Tibial artery (tissue), 4 donors: Measurements from ENCODE around the gene ZNF521.

Experiments used
- DNase-seq, 2 donors: peaks; one replicate each; pipeline ENCODE4 v3.0.0-alpha.2; 2019
- H3K27ac ChIP-seq, 2 donors: fragments of 200-600 bp; sonication (generic) in 1 of 2; 1 replicate in 1 of 2; 2 replicates in 1 of 2; pipeline ENCODE4 v1.5.1; 2018 to 2019; ENCODE audit warnings: mild to moderate bottlenecking in 1 of 2
- H3K27me3 ChIP-seq, 2 donors: fragments of 200-600 bp; sonication (generic) in 1 of 2; one replicate each; pipeline versions ENCODE4 v1.5.1 to v1.6.0; 2016 to 2019
- H3K36me3 ChIP-seq, 3 donors: fragments of 200-600 bp; sonication (generic) in 2 of 3; one replicate each; pipeline ENCODE4 v1.5.1; 2016 to 2019; ENCODE audit warnings: mild to moderate bottlenecking in 2 of 3
- H3K4me1 ChIP-seq, 4 donors: fragments of 200-600 bp; sonication (generic) in 2 of 4; 1 replicate in 3 of 4; 2 replicates in 1 of 4; pipeline ENCODE4 v1.5.1; 2016 to 2019
- H3K4me3 ChIP-seq, 2 donors: fragments of 200-600 bp; sonication (generic) in 1 of 2; 1 replicate in 1 of 2; 2 replicates in 1 of 2; pipeline ENCODE4 v1.5.1; 2018 to 2019; ENCODE audit warnings: mild to moderate bottlenecking in 2 of 2
- H3K9me3 ChIP-seq, 3 donors: fragments of 200-600 bp; sonication (generic) in 1 of 3; one replicate each; pipeline ENCODE4 v1.5.1; 2016 to 2019
- intact Hi-C: fragments of 100-400 bp; cut with DNase I; formaldehyde crosslinking; loops from one replicate; pipeline ENCODE4 v1.15.0; 2023; ENCODE audit warnings: low total_unique reads
- TF ChIP-seq, protein P1 (sequence below), 2 experiments: fragments of 200-600 bp in 1 of 2; fragments of 450-650 bp in 1 of 2; IDR thresholded peaks; one replicate each; pipeline ENCODE4 v1.5.1; 2017 to 2019; ENCODE audit warnings: antibody characterized with exemption in 2 of 2, mild to moderate bottlenecking in 1 of 2, moderate library complexity in 1 of 2

The ZNF521 gene

DNA sequence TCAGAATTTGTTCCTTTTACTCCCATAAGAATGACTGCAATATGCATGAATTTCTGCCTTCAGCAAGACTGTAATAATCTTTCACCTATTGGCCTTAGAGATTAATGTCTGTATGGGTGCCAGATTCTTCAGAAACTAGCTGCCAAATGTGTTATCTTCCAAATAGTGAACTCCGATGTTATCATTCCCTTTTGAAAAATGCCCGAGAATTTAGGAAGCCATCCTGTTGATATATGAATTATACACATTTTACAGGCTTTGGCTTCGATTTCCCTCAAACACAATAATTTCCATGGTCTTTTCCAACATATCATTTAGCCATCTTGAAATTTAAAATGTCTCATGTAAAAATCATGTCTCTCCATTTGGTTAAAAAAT, 101.5 kb downstream of the ZNF521 start:
- no peaks in the 10 kb centered on the region for H3K9me3 ChIP-seq
- no peak overlapping the region for H3K27ac ChIP-seq
- H3K4me1 ChIP-seq, result no peaks in the 10 kb centered on the region
- TF ChIP-seq, protein P1, sequence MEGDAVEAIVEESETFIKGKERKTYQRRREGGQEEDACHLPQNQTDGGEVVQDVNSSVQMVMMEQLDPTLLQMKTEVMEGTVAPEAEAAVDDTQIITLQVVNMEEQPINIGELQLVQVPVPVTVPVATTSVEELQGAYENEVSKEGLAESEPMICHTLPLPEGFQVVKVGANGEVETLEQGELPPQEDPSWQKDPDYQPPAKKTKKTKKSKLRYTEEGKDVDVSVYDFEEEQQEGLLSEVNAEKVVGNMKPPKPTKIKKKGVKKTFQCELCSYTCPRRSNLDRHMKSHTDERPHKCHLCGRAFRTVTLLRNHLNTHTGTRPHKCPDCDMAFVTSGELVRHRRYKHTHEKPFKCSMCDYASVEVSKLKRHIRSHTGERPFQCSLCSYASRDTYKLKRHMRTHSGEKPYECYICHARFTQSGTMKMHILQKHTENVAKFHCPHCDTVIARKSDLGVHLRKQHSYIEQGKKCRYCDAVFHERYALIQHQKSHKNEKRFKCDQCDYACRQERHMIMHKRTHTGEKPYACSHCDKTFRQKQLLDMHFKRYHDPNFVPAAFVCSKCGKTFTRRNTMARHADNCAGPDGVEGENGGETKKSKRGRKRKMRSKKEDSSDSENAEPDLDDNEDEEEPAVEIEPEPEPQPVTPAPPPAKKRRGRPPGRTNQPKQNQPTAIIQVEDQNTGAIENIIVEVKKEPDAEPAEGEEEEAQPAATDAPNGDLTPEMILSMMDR (IDR thresholded peaks at IDR 0.05), result no peak
- H3K36me3 ChIP-seq, result no peaks in the 10 kb centered on the region
- intact Hi-C loops, result no loop called here
- DNase-seq, result no peak
- H3K27me3 ChIP-seq, result no peaks in the 10 kb centered on the region
- H3K4me3 ChIP-seq, result no peak overlapping the region

DNA sequence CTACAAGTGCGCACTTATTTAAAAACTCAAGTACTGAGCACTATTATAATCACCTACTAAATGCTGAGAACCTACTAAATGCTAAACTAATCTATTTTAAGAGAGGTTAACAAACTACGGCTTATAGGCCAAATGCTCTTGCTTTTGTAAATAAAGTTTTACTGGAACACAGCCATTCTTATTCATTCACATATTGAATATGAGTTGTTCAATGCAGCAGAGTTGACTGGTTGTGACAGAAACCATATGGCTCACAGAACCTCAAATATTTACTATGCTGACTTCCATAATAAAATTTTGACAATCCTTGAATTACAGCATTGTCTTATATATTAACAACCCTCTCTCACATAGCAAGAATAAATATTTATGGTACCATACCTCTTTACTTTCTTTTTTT, 103.2 kb downstream of the ZNF521 start:
- Histone ChIP-seq H3K4me3 (no peak overlapping the region), H3K27ac (no peak overlapping the region), H3K9me3 (no peaks in the 10 kb centered on the region), H3K4me1 (no peaks in the 10 kb centered on the region), H3K36me3 (no peaks in the 10 kb centered on the region), H3K27me3 (no peaks in the 10 kb centered on the region)
- TF ChIP-seq, protein P1 (IDR thresholded peaks at IDR 0.05), result no peak
- intact Hi-C loops, result no loop called here
- no peak for DNase-seq

DNA sequence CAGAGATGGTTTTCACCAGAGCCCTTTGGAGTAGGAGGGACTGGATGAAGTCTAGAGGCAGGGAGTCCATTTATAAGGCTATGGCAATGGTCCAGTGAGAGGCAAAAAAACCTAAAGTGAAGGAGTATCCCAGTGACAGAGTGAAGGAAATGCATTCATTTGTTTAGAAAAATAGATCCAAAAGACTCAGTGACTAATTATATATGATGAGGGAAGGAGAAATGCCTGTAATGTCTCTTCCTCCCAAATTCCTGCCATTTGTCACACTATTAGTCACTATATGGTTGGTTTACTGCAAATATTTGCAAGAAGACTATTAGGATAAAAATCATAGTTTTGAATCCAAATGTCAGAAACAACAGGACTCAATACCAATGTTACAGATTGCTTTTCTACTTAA, 104.2 kb downstream of the ZNF521 start:
- no peak overlapping the region for H3K4me3 ChIP-seq
- no peaks in the 10 kb centered on the region for H3K36me3 ChIP-seq
- intact Hi-C loops, result no loop called here
- H3K9me3 ChIP-seq, result no peaks in the 10 kb centered on the region
- TF ChIP-seq, protein P1 (IDR thresholded peaks at IDR 0.05), result no peak
- DNase-seq, result no peak
- H3K4me1 ChIP-seq, result no peaks in the 10 kb centered on the region
- H3K27me3 ChIP-seq, result no peaks in the 10 kb centered on the region
- H3K27ac ChIP-seq, result no peak overlapping the region

DNA sequence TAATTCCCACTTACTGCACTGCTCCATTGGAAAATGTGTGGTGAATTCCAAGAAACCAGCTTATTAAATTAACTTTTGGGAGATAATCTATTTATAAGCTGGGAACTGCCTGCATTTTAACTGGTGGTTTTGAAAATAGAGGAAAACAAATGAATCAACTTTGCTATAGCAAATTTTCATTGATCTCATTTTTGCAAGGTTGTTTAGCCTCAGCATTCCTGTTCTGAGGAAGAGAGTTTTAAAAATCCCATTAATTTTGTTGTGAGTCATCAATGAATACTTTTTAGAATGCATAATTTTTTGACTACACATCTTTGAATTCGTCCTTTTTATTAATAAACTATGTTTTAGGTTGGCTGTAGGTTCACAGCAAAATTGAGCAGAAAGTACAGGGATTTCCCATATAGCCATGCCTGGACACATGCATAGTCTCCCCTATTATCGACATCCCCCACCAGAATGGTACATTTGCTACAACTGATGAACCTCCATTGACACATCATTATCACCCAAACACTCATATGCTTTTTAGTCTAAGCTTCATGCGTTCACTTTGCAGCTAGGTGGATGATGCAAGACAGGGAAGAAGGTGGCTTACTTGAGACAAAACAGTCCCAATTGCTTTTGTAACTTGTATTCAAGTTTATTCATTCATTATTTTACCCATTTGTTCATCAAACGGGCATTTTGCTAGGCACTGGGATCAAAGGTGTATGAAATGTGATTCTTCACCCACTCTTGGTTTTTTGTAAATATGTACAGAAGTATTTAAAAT, 106.9 kb downstream of the ZNF521 start:
- no peaks in the 10 kb centered on the region for H3K36me3 ChIP-seq
- DNase-seq, result no peak
- no peak overlapping the region for H3K27ac ChIP-seq
- intact Hi-C loops, result no loop called here
- no peaks in the 10 kb centered on the region for H3K4me1 ChIP-seq
- no peak overlapping the region for H3K4me3 ChIP-seq
- H3K27me3 ChIP-seq, result no peaks in the 10 kb centered on the region
- TF ChIP-seq, protein P1 (IDR thresholded peaks at IDR 0.05), result no peak
- H3K9me3 ChIP-seq, result no peaks in the 10 kb centered on the region

DNA sequence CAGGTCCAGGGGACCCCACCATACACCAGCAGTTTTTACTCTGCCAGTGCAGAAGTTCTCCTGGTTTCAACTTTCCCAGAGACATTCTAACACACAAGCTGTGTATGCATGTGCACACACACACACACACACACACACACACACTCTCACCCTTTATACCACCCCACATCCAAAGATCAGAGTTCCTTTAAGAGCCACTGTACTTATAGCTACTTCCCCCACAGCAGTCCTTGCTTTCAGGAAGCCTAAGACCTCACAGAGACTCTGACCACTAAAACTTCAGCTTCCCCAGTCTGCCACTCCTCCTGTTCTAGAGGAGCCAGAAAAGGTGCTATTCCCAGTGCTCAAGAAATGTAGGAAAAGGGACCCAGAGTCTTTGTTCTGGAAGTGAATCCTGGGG, 107.8 kb downstream of the ZNF521 start:
- H3K36me3 ChIP-seq, result no peaks in the 10 kb centered on the region
- H3K4me3 ChIP-seq, result no peak overlapping the region
- H3K4me1 ChIP-seq, result no peaks in the 10 kb centered on the region
- DNase-seq, result no peak
- TF ChIP-seq, protein P1 (IDR thresholded peaks at IDR 0.05), result no peak
- H3K27me3 ChIP-seq, result no peaks in the 10 kb centered on the region
- intact Hi-C loops, result no loop called here
- H3K27ac ChIP-seq, result no peak overlapping the region
- no peaks in the 10 kb centered on the region for H3K9me3 ChIP-seq

DNA sequence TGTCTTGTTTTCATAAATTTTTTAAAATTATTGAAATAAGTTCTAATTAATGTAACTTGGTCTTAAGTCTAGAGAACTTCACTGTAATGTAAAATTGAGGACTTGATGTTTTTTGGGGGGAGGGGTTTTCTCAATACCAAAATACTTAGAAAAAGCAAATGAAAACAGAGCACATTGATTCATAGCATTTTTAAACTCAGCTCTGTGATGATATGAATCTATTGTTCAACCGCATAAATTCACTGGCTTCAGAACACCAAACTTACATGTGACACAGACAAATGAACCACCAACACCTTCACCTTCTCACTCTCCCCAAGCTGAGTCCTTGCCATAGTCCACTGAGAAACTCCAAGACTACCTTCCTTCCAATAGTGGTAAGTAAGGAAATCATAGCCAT, 108.2 kb downstream of the ZNF521 start:
- Histone ChIP-seq H3K4me1 (no peaks in the 10 kb centered on the region), H3K36me3 (no peaks in the 10 kb centered on the region), H3K27me3 (no peaks in the 10 kb centered on the region), H3K27ac (no peak overlapping the region), H3K4me3 (no peak overlapping the region), H3K9me3 (no peaks in the 10 kb centered on the region)
- no peak for DNase-seq
- TF ChIP-seq, protein P1 (IDR thresholded peaks at IDR 0.05), result no peak
- intact Hi-C loops, result no loop called here
